GM21786 (cell line): ENCODE results near the gene CYP24A1.

ENCODE experiments used
- ATAC-seq: cut with Tn5 transposase; IDR thresholded peaks from one replicate; pipeline ENCODE4 v1.9.1; 2021; ENCODE audit not compliant: unreplicated experiment

The CYP24A1 gene

DNA sequence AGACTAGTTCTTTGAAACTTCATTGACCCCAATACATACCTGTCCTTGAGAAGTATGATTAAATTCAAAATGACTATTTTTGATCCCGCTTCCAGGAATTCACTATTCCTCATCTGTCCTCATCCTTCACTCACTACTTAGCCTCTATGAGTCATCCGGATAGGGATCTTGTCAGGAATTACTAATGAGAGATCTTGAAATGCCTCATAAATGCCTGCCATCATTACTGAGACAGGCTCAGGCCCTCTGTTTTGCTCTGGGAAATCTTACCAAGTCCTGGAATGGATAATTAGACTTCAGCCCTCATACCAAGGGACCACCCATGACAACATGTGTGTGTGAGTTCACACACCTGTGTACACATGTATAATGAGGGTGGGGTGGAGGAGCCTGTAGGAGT lies 2.8 kb upstream of the CYP24A1 start:
- no peak for ATAC-seq

GRCh38 chr20:54174457-54175175 lies 830 bp upstream of the CYP24A1 start:
- ATAC-seq: no peak

- no peak for ATAC-seq
These were observed 732 bp downstream of the CYP24A1 start for GRCh38 chr20:54172856-54173652.

DNA sequence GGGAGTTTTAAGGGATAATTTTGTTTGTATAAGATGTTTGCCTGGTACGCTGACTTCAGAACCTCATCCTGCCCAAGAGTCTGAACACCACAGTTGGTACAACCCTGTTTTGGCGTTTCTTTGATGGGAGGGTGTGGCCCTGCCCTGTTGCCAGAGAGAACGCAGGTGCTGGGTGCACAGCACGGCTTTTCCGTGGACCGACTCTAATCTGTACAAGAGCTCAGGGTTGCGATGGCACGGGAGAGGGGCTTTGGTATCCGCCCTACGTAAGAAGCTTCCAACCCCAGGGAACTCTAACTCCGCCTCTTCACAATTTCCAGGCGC lies 1.3 kb downstream of the CYP24A1 start:
- ATAC-seq: no peak

DNA sequence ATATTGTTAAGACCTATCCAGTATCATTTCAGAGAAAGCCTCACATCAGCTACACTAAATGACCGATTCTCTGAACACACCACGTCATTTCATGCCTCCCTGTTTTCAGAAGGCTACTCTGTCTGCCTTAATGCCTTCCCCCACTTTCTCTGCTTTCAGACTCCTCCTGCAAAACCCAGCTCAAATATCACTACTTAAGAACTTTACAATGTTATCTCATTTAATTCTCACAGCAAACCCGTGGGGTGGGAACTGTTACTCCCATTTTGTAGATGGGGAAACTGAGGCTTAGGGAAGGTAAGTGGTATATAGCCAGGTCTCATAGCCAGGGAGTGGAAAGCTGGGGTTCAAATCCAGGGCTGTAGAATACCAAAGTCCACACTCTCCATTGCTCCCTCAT lies 2.8 kb downstream of the CYP24A1 start:
- no peak for ATAC-seq

DNA sequence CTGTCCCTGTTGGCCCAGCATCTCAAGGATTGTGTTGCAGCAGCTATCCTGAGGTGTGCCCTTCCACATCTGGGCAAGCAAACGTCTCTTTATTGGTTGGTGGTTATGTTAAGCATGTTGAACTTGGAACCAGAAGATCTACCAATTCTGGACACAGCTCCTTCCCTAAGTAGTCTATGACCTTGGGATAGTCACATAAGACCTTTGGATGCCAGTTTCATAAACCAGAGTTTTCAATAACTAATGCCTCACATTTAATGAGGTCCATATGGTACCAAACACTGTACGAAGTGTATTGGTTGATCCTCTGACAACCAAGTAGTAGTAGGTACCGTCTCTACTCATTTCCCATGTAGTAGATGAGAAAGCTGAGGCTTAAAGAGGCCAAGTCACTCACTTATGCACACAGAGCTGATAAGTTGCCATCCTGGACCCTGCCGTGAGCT lies 3.7 kb downstream of the CYP24A1 start:
- ATAC-seq: no peak

DNA sequence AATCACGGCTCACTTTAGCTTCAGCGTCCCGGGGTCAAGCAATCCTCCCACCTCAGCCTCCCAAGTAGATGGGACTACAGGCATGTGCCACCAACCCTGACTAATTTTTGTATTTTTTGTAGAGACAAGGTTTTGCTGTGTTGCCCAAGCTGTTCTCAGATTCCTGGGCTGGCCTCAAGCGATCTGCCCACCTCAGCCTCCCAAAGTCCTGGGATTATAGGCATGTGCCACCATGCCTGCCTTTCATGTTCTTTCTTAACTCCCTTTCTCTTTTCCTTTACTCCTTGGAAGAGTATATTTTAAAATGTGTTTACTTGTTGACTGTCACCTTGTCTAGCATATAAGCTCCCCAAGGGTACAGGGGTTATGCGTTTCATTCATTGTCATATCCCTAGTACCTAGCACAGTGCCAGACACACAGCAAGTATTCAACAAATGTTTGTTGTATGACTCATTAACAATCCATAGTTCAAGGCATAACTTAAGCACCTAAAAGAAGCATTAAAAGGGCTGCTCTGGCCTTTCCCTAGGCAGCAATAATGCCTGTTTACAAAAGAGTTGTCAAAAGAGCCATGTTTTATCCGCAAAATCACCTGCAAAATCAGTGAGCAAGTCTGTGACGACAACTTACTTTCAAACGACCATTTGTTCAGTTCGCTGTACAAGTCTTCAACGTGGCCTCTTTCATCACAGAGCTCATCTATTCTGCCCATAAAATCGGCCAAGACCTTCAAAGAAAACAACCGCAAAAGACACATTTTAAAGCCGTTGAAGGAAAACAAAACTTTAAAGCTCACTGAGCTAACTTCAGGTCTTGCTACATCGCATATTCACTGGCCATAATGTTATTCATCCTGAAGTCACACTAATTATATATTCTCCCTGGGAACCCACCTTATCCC lies 4.6 kb downstream of the CYP24A1 start:
- ATAC-seq: no peak

DNA sequence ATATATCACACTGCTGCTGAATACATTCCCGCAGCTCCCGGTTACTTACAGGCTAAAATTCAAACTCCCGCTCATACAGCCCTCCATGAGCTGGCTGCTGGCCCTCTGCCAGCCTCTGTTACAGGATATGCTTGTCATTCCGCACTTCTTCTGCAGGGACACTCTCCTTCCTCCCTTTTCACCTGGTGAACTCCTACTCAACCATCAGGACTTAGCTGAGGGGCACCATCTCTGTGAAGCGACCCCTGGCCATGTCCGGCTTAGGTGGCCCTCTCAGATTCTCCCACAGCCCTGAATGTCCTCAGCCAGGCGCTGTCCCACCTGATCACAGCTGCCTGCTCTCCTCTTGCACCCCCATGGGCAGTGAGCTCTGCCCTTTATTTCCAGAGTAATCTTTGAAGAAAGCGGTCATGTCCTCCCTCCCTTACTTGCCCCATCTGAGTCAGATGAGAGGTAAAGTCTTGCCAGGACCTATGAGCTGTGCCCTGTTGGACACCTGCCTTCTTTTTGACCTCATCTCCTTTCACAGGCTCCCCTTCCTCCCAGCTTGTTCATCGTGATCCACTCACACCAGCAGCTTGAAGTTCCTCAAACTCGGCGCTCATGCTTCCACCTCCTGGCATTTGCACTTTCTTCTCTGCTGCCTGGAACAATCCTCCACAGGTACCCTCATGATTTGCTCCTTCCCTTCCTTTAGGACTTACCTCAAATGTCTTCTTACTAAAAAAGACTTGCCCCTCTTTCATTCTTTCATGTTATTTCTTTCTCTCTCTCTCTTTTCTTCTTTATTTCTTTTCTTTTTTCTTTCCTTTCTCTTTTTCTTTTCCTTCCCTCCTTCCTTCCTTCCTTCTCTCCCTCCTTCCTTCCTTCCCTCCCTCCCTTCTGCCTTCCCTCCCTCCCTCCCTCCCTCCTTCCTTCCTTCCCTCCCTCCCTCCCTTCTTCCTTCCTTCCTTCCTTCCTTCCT lies 5.6 kb downstream of the CYP24A1 start:
- no peak for ATAC-seq

DNA sequence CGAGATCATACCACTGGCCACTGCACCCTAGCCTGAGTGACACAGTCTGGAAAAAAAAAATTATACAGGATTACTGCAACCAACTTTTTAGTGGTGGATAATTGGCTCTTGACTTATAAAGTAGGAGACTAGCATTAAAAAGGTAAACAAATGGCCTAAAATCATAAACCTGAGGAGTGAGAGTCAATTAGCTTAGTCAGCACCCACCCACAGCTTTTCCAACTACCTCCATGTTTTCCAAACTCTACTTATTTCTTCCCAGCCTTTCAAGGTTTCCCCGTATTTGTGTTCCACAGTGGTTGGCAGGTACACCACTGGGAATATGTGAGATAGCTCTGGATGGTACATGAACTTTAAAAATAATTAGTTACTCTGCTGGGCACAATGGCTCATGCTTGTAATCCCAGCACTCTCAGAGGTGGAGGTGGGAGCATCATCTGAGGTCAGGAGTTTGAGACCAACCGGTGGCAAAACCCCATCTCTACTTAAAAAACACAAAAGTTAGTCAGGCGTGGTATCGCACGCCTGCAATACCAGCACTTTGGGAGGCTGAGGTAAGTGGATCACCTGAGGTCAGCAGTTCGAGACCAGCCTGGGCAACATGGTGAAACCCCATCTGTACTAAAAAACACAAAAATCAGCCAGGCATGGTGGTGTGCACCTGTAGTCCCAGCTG lies 6.7 kb downstream of the CYP24A1 start:
- ATAC-seq: no peak

DNA sequence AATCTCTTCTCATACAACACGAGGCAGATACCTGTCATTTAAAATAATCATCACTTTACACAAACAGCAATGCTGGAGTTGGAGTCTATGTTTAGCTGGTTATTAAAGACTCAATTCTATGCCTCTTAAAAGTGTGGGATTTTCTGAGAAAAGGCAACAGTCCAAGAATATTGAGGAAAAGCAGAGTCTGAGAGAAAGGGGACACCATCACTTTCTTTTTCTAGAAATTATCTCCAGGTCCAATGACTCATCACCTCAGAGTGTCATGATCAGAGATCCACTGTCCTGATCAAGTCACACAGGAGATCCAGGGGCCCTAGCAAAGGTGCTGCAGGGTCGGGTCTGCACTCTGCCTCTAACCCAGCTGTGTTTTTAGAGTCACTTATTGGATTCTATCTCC lies 8.0 kb downstream of the CYP24A1 start:
- no peak for ATAC-seq

DNA sequence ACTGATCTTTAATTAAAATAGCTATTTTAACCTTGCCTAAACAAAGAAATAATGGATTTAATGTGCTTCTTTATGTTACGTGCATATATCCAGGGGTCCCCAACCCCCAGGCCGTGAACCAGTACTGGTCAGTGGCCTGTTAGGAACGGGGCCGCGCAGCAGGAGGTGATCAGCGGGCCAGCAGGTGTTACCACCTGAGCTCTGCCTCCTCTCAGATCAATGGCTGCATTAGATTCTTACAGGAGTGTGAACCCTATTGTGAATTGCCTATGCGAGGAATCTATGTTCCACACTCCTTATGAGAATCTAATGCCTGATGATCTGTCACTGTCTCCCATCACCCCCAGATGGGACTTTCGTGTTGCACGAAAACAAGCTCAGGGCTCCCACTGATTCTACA lies 8.8 kb downstream of the CYP24A1 start:
- ATAC-seq: no peak

- no peak for ATAC-seq
These were observed 10.4 kb downstream of the CYP24A1 start for GRCh38 chr20:54163402-54163801.

DNA sequence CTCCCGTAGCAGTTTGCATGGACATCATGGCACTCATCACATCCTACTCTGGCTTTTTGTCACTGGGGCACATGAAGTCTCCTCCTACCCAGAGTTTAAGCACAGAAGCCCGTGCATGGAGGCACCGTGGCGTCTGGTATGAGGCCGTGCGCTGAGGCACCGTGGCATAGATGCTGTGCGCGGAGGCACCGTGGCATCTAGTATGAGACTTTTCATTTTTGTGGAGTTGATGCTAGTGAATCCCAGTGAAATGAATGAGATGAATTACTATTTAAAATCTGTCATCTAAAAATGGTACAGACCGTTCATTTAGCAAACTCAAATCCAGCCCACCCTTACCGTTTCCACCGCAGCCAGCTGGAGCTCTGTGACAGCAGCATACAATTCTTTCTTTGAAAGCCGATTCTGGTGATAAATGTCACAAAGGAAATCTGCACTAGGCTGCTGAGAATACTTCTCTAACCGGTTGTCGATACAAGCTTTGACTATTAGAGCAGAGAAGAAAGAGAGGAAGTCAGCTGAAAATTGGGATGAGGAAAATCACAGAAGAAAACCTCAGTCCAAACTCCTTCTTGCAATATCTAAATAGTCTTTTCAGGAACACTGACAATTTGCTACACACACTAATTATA lies 11.3 kb downstream of the CYP24A1 start:
- no peak for ATAC-seq

DNA sequence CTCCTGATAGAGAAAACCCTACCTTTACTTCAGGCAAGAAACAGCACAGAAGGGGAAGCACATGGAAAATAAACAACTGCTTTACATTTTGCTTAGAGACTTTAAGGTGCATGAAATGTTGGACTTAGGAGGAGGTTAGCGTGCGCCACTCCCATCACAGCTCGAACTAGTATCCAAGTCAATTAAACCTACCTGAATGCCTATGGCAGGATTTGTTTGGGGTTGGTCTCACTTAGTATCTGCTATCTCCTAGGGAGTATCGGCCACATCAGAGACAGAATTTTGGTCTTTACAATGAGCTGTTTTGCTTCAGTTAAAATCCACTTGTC lies 12.0 kb downstream of the CYP24A1 start:
- ATAC-seq: no peak

- no peak for ATAC-seq
These were observed 12.6 kb downstream of the CYP24A1 start for GRCh38 chr20:54161008-54161820.

DNA sequence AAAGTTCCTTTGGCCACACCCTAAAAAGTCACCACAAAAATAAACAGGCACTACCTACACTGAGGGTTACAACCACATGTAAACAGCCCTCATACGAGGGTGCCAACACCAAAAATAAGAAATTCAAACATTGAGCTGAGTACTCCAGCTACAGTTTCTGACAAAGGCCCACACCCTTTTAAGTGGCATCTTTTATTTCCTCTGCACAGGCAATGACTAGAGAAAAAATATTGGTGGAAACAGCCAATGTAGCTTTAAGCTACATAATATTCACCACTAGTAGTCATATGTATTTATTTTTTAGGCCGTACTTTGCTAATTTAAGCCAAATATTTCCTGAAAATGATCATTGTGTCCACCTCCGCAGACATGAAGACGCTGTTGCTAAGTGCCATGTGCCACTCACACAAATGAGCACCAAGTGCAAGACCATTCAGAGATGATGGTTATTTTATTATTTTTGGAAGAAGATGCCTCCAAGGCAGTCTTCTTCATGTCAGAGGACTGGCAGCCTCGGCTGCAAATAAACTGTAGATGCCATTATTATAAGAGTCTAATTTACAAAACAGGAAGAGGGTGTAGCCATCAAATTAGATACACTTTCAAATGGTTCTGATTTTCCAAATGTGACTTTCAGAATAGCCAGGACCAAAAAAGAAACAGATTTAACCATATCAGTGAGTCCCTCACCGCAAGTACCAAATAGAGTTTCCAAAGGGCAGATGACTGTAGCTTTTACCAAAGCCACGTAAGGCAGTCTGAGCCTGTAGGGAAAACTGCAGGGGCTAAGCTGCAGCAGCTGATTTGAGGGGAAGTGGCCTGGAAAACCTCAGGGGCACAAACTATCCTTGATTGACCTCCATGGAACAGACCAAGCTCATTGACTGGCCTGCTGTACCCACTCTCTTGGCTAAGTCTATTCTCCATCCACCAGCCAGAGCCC lies 13.4 kb downstream of the CYP24A1 start:
- ATAC-seq: no peak

DNA sequence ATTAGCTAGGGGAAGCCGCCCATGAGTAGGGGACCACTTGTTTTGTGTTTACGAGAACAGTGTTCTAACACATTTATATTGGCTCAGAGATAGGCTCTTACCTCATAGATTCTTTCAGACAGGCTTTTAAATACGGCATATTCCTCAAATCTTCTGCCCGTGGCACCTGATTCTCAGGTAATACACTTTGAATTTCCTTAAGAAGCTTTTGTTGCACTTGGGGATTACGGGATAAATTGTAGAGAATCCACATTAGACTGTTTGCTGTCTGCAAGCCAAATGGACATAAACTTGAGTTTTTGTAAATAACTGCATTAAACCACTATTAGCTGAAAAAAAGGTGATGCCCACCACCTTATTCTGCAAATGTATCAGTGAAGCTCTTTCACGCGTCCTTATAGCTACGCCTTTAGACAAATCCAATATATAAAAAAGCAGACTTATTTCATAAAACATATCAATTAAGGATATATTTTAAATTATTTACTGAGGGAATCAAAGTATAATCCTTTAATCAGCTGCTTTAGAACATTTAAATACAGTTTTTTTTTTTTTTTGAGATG lies 14.8 kb downstream of the CYP24A1 start:
- ATAC-seq: no peak
